Retinal pigment epithelial cell (primary cell): ENCODE data around the gene CFAP299.
A peak's percentile ranks its signal among the peaks of the same experiment; 100 is the strongest.

ENCODE experiments used
- DNase-seq: peaks from one replicate; pipeline ENCODE4 v3.0.0-alpha.2; 2010; ENCODE audit warnings: low read depth
- H3K4me3 ChIP-seq: 2 replicates; pipeline ENCODE4 v1.5.1; 2011; ENCODE audit warnings: mild to moderate bottlenecking, low read length, control low read depth, moderate library complexity
- TF ChIP-seq, protein P1 (sequence below): conservative IDR thresholded peaks from 2 replicates; pipeline ENCODE4 v1.5.1; 2011; ENCODE audit warnings: low read depth, low read length, control low read depth, inconsistent platforms

The CFAP299 gene

GRCh38 chr4:80839281-80839680 lies 503.8 kb downstream of the CFAP299 start:
- no peak for DNase-seq
- no peak overlapping the region for H3K4me3 ChIP-seq
- TF ChIP-seq, protein P1, sequence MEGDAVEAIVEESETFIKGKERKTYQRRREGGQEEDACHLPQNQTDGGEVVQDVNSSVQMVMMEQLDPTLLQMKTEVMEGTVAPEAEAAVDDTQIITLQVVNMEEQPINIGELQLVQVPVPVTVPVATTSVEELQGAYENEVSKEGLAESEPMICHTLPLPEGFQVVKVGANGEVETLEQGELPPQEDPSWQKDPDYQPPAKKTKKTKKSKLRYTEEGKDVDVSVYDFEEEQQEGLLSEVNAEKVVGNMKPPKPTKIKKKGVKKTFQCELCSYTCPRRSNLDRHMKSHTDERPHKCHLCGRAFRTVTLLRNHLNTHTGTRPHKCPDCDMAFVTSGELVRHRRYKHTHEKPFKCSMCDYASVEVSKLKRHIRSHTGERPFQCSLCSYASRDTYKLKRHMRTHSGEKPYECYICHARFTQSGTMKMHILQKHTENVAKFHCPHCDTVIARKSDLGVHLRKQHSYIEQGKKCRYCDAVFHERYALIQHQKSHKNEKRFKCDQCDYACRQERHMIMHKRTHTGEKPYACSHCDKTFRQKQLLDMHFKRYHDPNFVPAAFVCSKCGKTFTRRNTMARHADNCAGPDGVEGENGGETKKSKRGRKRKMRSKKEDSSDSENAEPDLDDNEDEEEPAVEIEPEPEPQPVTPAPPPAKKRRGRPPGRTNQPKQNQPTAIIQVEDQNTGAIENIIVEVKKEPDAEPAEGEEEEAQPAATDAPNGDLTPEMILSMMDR: no peak

DNA sequence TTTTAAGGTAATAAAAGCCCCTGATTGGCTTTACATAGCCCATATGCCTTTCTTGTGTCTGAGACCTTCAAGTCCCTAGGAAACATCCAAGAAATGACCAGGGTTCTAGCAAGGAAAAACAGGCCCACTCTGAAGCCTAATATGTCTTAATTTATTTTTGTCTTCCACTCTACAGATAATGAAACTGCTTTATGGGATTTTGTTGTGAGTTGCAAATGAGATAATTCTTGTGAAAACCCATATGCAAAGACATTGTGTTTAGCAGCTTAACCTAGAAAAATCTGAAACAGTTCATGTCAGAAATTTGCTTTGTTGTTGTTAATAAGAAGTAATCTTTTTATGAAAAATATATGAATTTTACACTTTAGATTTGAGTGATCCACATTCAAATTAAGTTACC lies 504.3 kb downstream of the CFAP299 start:
- TF ChIP-seq, protein P1: no peak
- no peak for DNase-seq
- H3K4me3 ChIP-seq: no peak overlapping the region

GRCh38 chr4:80840396-80840795 lies 504.9 kb downstream of the CFAP299 start:
- peak; percentile 27 for DNase-seq
- TF ChIP-seq, protein P1: no peak
- no peak overlapping the region for H3K4me3 ChIP-seq

- H3K4me3 ChIP-seq: no peak overlapping the region
- no peak for DNase-seq
- TF ChIP-seq, protein P1: no peak
Measured at GRCh38 chr4:80841587-80842281, 506.2 kb downstream of the CFAP299 start.

DNA sequence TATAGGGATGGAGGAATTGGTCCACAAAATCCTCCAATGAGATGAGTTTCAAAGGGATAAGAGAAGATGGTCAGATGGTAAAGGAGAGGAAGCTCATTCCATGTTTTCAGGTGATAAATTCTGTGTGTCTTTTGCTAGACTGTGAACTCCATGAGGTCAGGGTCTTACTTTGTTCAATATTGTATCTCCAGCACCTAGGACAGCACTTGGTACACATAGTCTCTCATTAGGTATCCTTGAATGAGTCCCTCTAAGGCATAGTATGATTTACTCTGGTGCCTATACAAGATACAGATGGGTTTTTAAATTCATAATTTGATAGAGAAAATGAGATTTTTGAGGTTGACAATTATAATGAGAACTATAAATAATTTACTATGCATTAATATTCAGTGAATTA lies 510.7 kb downstream of the CFAP299 start:
- TF ChIP-seq, protein P1: no peak
- DNase-seq: no peak
- no peak overlapping the region for H3K4me3 ChIP-seq

DNA sequence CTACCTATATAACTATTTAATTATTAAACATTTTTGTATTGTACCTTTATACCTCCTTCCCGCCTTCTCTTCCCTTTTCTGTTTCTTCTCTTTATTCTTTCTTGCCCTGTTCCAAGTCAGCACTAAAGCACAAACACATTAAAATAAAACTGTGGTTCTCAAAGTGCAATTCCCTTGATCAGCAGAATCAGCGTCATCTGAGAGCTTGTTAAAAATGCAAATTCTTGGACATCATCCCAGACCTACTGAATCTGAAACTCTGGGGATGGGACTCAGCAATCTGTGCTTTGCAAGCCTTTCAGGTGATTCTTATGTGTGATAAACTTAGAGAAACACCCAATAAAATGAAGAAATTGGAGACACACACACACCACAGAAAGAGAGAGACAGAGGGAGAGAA lies 516.5 kb downstream of the CFAP299 start:
- peak; percentile 48 for DNase-seq
- TF ChIP-seq, protein P1: no peak
- no peak overlapping the region for H3K4me3 ChIP-seq

DNA sequence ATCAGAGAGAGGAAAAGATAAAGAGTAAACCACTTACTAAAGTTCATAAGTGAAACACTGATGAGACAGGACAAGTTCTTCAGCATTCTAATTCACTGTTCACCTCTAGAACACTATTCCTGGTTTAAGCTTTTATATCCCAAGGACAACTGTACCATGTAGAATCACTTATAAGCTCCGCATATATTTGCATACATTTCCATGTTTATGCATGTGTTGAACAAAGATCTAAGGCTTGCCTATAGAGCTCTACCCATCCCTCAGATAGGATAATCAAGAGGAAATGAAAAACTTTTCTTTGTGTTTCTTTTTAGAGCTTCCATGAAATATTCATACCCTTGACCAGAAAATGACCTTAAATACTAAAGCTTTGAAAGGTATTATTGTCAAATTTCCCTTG lies 538.0 kb downstream of the CFAP299 start:
- H3K4me3 ChIP-seq: no peak overlapping the region
- no peak for DNase-seq
- TF ChIP-seq, protein P1: no peak
